T-helper 2 cell treated with Interferon-gamma antibody and Interleukin-4, amounts not matched to agents 5 μg/mL and 100 μg/mL, for 36 hours (primary cell): ENCODE measurements around the gene CASK.
A peak's percentile ranks its signal among the peaks of the same experiment; 100 is the strongest.

Source experiments
- DNase-seq: peaks from one replicate; pipeline ENCODE4 v3.0.0; 2021; ENCODE audit warnings: low spot score
- H3K27ac Mint-ChIP-seq: one replicate; pipeline ENCODE4 v1.8.0; 2021; ENCODE audit warnings: mild to moderate bottlenecking, mixed read lengths
- H3K27me3 Mint-ChIP-seq: one replicate; pipeline ENCODE4 v1.8.0; 2021; ENCODE audit warnings: low read depth, mixed read lengths
- H3K36me3 Mint-ChIP-seq: one replicate; pipeline ENCODE4 v1.8.0; 2021; ENCODE audit warnings: low read depth, mixed read lengths
- H3K4me1 Mint-ChIP-seq: one replicate; pipeline ENCODE4 v1.8.0; 2021; ENCODE audit warnings: low read depth, mixed read lengths
- H3K4me3 Mint-ChIP-seq: one replicate; pipeline ENCODE4 v1.8.0; 2022; ENCODE audit warnings: mild to moderate bottlenecking, moderate library complexity, mixed read lengths
- H3K9me3 Mint-ChIP-seq: one replicate; pipeline ENCODE4 v1.8.0; 2021; ENCODE audit warnings: mixed read lengths

Gene CASK

DNA sequence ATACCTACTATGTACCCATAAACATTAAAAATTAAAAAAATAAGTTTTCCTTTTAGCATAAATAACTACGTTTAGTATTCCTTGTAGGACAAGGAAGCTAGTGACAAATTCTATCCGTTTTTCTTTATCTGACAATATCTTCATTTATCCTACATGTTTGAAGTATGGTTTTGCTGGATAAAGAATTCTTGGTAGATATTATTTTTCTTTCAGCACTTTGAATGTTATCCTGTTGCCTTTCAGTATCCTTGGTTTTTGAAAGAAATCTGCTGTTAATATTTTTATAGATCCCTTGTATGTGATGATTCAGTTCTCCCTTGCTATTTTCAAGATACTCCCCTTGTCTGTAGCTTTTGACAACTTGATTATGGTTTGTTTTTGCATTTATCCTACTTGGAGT is 76.6 kb downstream of the CASK start:
- peaks cover 53% of the 10 kb centered on the region for H3K36me3 Mint-ChIP-seq
- no peak overlapping the region for H3K4me3 Mint-ChIP-seq
- H3K9me3 Mint-ChIP-seq: peaks cover 46% of the 10 kb centered on the region
- no peaks in the 10 kb centered on the region for H3K27me3 Mint-ChIP-seq
- no peaks in the 10 kb centered on the region for H3K4me1 Mint-ChIP-seq
- no peak overlapping the region for H3K27ac Mint-ChIP-seq
- no peak for DNase-seq

DNA sequence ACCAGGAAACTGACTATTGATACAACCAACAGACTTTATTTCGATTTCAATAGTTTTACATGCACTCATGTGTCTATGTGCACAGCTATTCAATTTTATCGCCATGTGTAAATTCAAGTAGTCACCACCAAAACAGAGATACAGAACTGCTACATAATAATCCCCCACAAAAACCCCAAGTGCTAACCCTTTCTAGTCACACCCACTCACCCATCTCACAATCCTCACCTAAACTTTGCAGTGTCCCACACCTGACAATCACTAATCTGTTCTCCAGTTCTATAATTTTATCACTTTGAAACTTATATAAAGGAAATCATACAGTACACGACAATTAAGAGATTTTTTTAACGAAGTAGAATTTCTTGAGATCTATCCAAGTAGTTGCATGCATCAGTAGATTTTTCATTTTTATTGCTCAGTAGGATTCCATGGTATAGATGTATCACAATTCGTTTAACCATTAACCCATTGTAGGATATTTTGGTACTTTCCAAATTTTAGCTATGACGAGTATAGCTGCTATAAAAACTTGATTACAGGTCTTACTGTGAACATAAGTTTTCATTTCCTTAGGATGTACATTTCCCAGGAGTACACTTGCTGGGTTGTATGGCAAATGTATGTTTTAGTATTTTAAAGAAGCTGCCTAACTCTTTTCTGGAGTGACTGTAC is 85.9 kb downstream of the CASK start:
- Mint-ChIP-seq H3K9me3 (peaks cover 6% of the 10 kb centered on the region), H3K36me3 (peaks cover 15% of the 10 kb centered on the region), H3K27me3 (no peaks in the 10 kb centered on the region), H3K27ac (no peak overlapping the region), H3K4me3 (no peak overlapping the region), H3K4me1 (no peaks in the 10 kb centered on the region)
- no peak for DNase-seq

DNA sequence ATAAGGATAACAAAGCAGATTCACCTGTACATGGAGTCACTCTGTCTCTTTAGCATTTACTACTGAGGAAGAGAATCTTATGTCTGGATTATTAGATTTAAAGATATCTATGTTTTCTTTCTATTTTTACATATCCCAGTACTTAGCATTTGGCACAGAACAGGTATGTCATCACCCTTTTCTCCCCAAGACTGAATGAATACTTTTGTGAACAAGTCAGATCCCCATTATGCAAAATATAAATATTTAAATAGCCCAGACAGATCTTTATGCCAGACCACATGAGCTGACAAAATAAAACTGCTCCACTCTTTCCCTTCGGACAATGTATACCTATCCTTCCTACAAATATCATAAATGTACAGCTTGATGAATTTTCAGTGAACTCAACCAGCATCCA is 94.5 kb downstream of the CASK start:
- Mint-ChIP-seq H3K4me3 (no peak overlapping the region), H3K36me3 (peaks cover 10% of the 10 kb centered on the region), H3K27ac (no peak overlapping the region), H3K27me3 (no peaks in the 10 kb centered on the region), H3K9me3 (no peaks in the 10 kb centered on the region), H3K4me1 (peaks cover 14% of the 10 kb centered on the region)
- DNase-seq: no peak

DNA sequence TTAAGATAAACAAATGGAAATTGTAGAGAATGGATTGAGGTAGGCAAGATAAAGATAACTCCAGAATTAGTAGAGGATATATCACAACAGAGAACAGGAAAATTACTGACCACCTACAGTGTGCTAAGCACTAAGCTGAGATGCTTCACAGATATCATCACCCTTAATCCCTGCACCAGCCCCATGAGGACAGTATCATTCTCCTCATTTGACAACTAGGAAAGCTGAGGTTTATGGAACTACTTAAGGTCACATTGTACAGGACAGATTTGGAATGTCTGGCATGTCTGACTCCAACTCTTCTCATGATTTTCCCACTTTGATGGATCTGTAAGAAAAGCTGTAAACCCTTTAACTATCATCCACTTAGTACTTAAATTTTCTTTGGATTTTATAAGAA is 95.5 kb downstream of the CASK start:
- DNase-seq: no peak
- H3K27ac Mint-ChIP-seq: no peak overlapping the region
- peaks cover 14% of the 10 kb centered on the region for H3K4me1 Mint-ChIP-seq
- H3K9me3 Mint-ChIP-seq: peaks cover under 1% of the 10 kb centered on the region
- H3K27me3 Mint-ChIP-seq: no peaks in the 10 kb centered on the region
- no peak overlapping the region for H3K4me3 Mint-ChIP-seq
- peaks cover 11% of the 10 kb centered on the region for H3K36me3 Mint-ChIP-seq

DNA sequence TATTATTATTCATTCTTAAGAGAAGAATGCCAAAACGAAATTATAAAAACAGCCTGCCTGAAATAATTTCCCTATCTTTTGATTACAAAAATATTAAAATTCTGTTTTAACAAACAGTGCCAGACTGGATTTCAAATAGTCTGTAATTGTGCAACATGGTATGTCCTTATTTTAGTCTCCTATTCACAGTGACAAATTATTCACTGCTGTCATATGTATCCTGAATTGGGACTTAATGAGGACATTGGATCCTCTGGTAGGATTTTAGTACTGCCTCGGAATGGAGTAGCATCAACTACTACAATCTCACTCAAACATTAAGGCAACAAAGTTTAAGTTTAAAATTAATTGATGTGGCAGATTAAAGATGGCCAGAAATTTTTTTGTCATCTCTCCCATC is 97.6 kb downstream of the CASK start:
- Mint-ChIP-seq H3K36me3 (peaks cover 10% of the 10 kb centered on the region), H3K27ac (no peak overlapping the region), H3K9me3 (peaks cover 4% of the 10 kb centered on the region)

DNA sequence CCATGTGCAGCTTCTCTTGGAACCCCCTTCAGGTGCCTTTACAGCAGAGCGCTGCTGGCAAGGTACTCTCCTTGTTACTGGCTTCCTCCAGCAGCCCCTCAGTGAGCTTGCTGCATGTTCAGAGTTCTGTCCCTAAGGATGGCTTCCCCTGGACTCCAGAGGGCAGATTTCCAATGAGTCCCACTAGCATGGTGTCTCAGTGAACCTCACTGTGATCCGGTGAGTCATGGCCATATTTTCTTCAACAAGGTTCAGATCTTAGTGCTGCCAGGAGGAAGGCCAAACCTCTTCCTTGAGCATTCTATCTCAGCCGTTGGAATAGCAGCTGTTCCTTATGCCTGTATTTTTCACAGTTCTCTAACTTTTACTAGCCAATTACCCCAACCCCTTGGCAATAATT is 98.8 kb downstream of the CASK start:
- no peak for DNase-seq
- Mint-ChIP-seq H3K27ac (no peak overlapping the region), H3K27me3 (no peaks in the 10 kb centered on the region), H3K9me3 (peaks cover 4% of the 10 kb centered on the region), H3K36me3 (peaks cover 9% of the 10 kb centered on the region), H3K4me1 (peaks cover 11% of the 10 kb centered on the region), H3K4me3 (no peak overlapping the region)

More for the DNA sequence above, 97.6 kb downstream of the CASK start:
- no peaks in the 10 kb centered on the region for H3K27me3 Mint-ChIP-seq
- no peak for DNase-seq
- no peak overlapping the region for H3K4me3 Mint-ChIP-seq
- peaks cover 12% of the 10 kb centered on the region for H3K4me1 Mint-ChIP-seq

DNA sequence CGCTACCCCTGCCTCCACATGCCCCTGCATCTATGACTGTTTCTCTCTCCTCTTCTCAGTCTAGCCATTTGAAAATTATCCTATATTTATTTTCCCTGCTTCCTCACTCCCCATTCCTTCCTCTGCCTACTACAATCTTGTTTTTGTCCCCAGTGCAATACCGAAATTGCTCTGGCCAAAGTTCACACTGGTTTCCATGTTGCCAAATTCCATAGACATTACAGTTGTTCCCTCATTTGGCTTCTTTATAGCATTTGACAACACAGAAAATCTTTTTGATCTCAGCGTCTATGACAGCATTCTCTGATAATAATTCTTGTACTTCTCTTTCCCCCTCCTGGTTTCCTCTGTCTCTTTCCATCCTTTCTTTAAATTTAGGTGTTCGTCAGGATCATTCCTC is 100.0 kb downstream of the CASK start:
- Mint-ChIP-seq H3K36me3 (peaks cover 9% of the 10 kb centered on the region), H3K4me1 (peaks cover 6% of the 10 kb centered on the region), H3K9me3 (peaks cover 4% of the 10 kb centered on the region), H3K27ac (no peak overlapping the region), H3K4me3 (no peak overlapping the region), H3K27me3 (no peaks in the 10 kb centered on the region)
- DNase-seq: no peak

DNA sequence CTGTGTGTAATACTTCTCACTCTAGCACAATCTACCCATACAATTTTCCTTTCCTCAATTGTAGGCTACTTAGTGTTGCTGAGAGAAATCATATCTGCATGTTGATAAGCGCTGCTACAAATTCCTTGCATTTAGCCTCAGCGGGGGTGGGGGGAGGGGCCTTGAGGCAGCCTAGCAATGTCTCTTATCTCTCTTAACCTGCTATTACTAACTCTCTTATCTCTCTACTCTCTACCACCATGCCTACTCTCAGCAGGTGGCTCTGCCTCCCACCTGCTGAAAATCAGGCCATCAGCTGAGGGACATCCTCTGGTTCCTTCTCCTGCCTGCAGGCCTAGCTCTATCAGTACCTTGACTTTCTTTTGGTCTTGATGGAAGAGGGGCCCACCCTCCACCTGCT is 100.5 kb downstream of the CASK start:
- Mint-ChIP-seq H3K9me3 (peaks cover 4% of the 10 kb centered on the region), H3K4me3 (no peak overlapping the region), H3K4me1 (peaks cover 3% of the 10 kb centered on the region), H3K36me3 (peaks cover 9% of the 10 kb centered on the region), H3K27me3 (no peaks in the 10 kb centered on the region), H3K27ac (no peak overlapping the region)
- no peak for DNase-seq

DNA sequence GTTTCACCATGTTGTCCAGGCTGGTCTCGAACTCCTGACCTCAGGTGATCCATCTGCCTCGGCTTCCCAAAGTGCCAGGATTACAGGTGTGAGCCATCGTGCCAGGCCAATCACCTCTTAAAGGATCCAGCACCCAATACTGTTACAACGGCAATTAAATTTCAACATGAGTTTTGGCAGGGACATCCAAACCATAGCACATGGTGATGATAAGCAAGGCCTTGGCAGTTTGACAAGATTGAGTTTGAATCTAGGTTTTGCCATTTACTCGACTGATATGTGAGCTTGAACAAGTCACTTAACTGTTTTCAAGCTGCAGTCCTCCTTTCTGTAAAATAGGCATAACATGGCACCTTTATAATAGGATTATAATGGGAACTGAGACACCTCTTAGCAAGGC is 115.3 kb downstream of the CASK start:
- peaks cover 6% of the 10 kb centered on the region for H3K9me3 Mint-ChIP-seq

DNA sequence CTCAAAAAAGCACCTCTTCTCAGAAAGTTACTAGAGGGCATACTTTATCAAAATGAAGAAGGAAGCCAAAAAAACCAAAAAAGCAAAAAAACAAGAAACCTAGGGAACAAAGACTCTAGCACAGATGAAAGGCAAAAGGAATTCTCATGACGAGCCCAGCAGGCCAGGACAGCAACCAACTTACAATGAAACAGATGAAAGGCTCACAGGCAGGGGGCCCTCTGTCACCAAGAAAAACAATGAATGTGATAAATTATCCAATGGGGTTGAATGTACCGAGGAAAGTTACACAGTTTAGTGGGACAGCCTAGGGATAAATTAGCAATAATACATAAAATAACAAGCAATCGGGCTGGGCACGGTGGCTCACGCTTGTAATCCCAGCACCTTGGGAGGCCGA is 120.4 kb downstream of the CASK start:
- H3K4me3 Mint-ChIP-seq: no peak overlapping the region

More for the DNA sequence above, 115.3 kb downstream of the CASK start:
- DNase-seq: no peak
- H3K4me3 Mint-ChIP-seq: no peak overlapping the region
- H3K4me1 Mint-ChIP-seq: no peaks in the 10 kb centered on the region
- H3K27ac Mint-ChIP-seq: no peak overlapping the region
- no peaks in the 10 kb centered on the region for H3K27me3 Mint-ChIP-seq
- peaks cover 8% of the 10 kb centered on the region for H3K36me3 Mint-ChIP-seq

DNA sequence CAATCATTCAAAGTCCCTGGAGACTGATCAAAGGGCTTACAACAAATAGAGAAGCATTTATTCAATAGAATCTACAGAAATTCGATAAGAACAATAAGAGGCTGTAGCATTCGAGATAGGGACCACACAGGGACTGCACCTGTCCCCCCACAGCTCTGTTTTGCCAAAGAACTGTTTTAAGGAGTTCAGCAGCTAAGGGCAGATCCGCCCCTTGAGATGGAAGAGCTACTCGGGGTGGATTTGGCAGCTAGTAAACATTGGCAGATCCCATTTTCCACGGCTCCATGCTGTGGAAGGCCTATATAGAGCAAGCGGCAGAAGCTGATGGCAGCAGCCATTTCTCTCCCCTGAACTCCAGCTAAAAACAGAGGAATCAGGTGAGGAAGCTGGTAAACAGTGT is 123.7 kb downstream of the CASK start:
- H3K4me3 Mint-ChIP-seq: no peak overlapping the region
- DNase-seq: no peak
- peaks cover 21% of the 10 kb centered on the region for H3K4me1 Mint-ChIP-seq
- no peak overlapping the region for H3K27ac Mint-ChIP-seq
- H3K27me3 Mint-ChIP-seq: no peaks in the 10 kb centered on the region
- H3K9me3 Mint-ChIP-seq: peaks cover 9% of the 10 kb centered on the region
- peaks cover 10% of the 10 kb centered on the region for H3K36me3 Mint-ChIP-seq

More for the DNA sequence above, 120.4 kb downstream of the CASK start:
- H3K27me3 Mint-ChIP-seq: no peaks in the 10 kb centered on the region
- peaks cover 9% of the 10 kb centered on the region for H3K9me3 Mint-ChIP-seq
- H3K27ac Mint-ChIP-seq: no peak overlapping the region
- peaks cover 6% of the 10 kb centered on the region for H3K4me1 Mint-ChIP-seq
- DNase-seq: no peak
- H3K36me3 Mint-ChIP-seq: peaks cover 12% of the 10 kb centered on the region

DNA sequence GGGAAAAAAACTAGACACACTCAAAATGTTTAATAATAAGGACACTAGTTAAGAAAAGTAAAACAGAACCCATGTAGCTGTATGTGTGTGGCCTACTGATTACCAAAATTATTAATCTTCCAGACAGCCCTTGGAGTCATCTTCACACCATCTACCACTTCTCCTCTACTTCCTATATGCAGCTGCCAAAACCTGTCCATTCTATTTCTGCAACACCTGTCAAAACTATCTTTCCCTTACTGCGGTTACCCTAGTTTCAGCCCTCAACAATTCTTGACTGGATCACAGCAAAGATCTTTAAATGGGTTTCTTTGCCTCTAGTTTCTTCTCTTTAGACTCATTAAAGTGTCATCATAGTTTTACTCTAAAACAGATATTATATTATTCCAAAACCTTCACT is 126.8 kb downstream of the CASK start:
- Mint-ChIP-seq H3K27ac (peak overlapping the region; percentile 6), H3K9me3 (no peaks in the 10 kb centered on the region), H3K4me1 (peaks cover 21% of the 10 kb centered on the region), H3K36me3 (peaks cover 2% of the 10 kb centered on the region), H3K27me3 (no peaks in the 10 kb centered on the region), H3K4me3 (no peak overlapping the region)
- no peak for DNase-seq

DNA sequence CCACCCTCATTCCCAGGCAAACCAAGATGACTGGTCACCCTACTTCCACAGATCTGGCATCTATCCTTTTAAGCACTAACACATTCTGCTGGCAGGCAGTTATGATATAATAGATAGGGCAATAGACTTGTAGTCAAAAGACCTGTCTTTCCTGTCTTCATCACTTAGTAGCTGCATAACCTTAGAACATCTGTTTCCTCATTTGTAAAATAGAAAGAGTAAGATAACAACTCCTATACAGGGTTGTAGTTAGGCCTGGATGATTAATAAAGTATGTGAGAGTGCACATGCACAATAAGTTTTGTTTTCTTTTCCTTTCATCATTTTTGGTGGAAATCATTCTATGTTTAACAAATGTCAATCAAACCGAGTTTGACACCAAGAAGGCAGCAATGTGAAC is 127.3 kb downstream of the CASK start:
- no peak overlapping the region for H3K27ac Mint-ChIP-seq
- H3K4me3 Mint-ChIP-seq: no peak overlapping the region
- H3K9me3 Mint-ChIP-seq: no peaks in the 10 kb centered on the region
- H3K4me1 Mint-ChIP-seq: peaks cover 21% of the 10 kb centered on the region
- H3K27me3 Mint-ChIP-seq: no peaks in the 10 kb centered on the region
- no peak for DNase-seq
- no peaks in the 10 kb centered on the region for H3K36me3 Mint-ChIP-seq

DNA sequence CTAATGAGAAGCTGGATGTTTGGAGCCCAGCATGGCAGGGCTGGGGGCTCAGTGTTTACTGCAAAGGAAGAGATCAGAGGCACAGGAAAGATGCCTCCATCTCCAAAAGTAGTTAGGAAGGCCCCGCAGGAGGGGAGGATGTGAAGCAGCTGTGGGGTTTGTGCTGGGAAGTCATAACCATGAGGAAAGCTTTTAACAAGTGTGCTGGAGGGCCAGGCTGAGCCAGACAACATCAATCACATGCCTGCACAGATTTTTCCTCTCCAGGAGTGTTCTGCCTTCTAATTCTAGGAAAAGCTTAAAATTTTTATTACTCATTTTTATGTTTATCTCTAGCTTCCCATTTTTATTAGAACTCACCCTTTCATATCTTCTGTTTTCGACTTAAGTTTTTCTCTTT is 134.0 kb downstream of the CASK start:
- H3K9me3 Mint-ChIP-seq: no peaks in the 10 kb centered on the region
- H3K4me1 Mint-ChIP-seq: no peaks in the 10 kb centered on the region
- DNase-seq: no peak
- H3K4me3 Mint-ChIP-seq: no peak overlapping the region
- H3K36me3 Mint-ChIP-seq: peaks cover 9% of the 10 kb centered on the region
- no peaks in the 10 kb centered on the region for H3K27me3 Mint-ChIP-seq
- H3K27ac Mint-ChIP-seq: no peak overlapping the region

DNA sequence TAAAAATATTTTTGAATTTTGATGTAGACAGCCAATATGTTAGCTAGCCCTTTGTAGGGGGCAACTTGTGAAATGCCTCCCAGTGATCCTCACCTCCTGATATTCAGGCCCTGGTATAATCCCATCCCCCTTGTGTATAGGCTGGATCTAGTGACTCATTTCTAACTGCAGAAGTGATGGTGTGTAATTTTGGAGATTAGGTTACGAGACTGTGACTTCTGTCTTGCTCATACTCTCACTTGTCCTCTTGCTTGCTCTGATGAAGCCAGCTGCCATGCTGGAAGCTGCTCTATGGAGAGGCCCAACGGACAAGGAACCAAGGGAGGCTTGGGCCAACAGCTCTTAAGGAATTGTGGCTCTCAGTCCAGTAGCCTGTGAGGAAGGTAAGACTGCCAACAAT is 137.7 kb downstream of the CASK start:
- Mint-ChIP-seq H3K36me3 (peaks cover 9% of the 10 kb centered on the region), H3K4me3 (no peak overlapping the region), H3K27ac (no peak overlapping the region), H3K9me3 (no peaks in the 10 kb centered on the region), H3K4me1 (peaks cover 3% of the 10 kb centered on the region), H3K27me3 (no peaks in the 10 kb centered on the region)
- no peak for DNase-seq
